Body of pancreas (tissue), 4 donors: ENCODE results near the gene JMJD7. TPM values are rescaled to one million over a fixed set of nuclear protein-coding genes. Genes with fewer than 3 reads are reported as not detected.

Experiments
- ATAC-seq: fragments of 150-250 bp; one replicate; pipeline ENCODE4 v1.9.1; 2016
- DNase-seq, 4 donors: peaks; one replicate each; pipeline ENCODE4 v3.0.0-alpha.2; 2019
- H3K27ac ChIP-seq, 4 donors: fragments of 200-600 bp; sonication (generic); 1 replicate in 3 of 4; 2 replicates in 1 of 4; pipeline versions ENCODE4 v1.5.1 to v1.6.1; 2016 to 2019; ENCODE audit warnings: mild to moderate bottlenecking in 1 of 4, mixed read lengths in 1 of 4, moderate library complexity in 1 of 4
- H3K27me3 ChIP-seq, 2 donors: fragments of 200-600 bp; sonication (generic); one replicate each; pipeline ENCODE4 v1.6.0; 2016; ENCODE audit warnings: mild to moderate bottlenecking in 1 of 2
- H3K36me3 ChIP-seq, 2 donors: fragments of 200-600 bp; sonication (generic); replicated peaks in 1 of 2; 2 replicates each; pipeline ENCODE4 v1.5.1; 2016; ENCODE audit warnings: low read depth in 2 of 2; ENCODE audit not compliant: insufficient read depth in 1 of 2
- H3K4me1 ChIP-seq: fragments of 200-600 bp; sonication (generic); one replicate; pipeline ENCODE4 v1.6.0; 2016
- H3K4me3 ChIP-seq, 2 donors: fragments of 200-600 bp; sonication (generic); 1 replicate in 1 of 2; 2 replicates in 1 of 2; pipeline ENCODE4 v1.5.1; 2016 to 2019
- H3K9me3 ChIP-seq, 3 donors: fragments of 200-600 bp; sonication (generic); 1 replicate in 2 of 3; 2 replicates in 1 of 3; pipeline ENCODE4 v1.5.1; 2016
- CTCF ChIP-seq, 7 experiments: fragments of 450-650 bp in 4 of 7; fragments of 200-600 bp in 3 of 7; sonication (generic) in 3 of 7; IDR thresholded peaks; one replicate each; pipeline ENCODE4 v1.5.1; 2016 to 2019; ENCODE audit warnings: antibody characterized with exemption in 7 of 7
- POLR2A ChIP-seq, 3 donors: fragments of 450-650 bp; IDR thresholded peaks; one replicate each; pipeline ENCODE4 v1.6.1; 2016; ENCODE audit warnings: antibody characterized with exemption in 3 of 3, mild to moderate bottlenecking in 2 of 3
- WGBS, 2 donors: methylation state at CpG; one replicate each; pipeline ENCODE4 v1.1.5; 2017; 5-methylcytosine and 5-hydroxymethylcytosine counted together
- intact Hi-C: fragments of 100-400 bp; cut with DNase I; formaldehyde crosslinking; loops from one replicate; pipeline ENCODE4 v1.15.1; 2023
- total RNA-seq, 2 donors: library from RNA; depleted of rRNA; stranded (reverse); fragments of >200 nt; gene quantifications; one replicate each; pipeline ENCODE4 v1.1.0, GENCODE V29; 2016

The JMJD7 gene
- total RNA-seq, 2 donors from 2014 or later, result 2.0 to 13.0 TPM

- no peak overlapping the region for H3K27ac ChIP-seq
- 32 to 43% methylated on average over 11 of the region's 11 CpGs for WGBS, 2 donors
- DNase-seq (peak in 1 of 4 donors; percentile 20), ATAC-seq (no peak)
- H3K9me3 ChIP-seq, result no peaks in the 10 kb centered on the region
- peaks cover 0 to 9% of the 10 kb centered on the region in 2 donors for H3K36me3 ChIP-seq
- peaks cover 10% of the 10 kb centered on the region for H3K4me1 ChIP-seq
- intact Hi-C loops, result no loop called here
- H3K27me3 ChIP-seq, result no peaks in the 10 kb centered on the region
- no peak for TF ChIP-seq CTCF (IDR thresholded peaks at IDR 0.05)
- no peak for TF ChIP-seq POLR2A (IDR thresholded peaks at IDR 0.05)
- H3K4me3 ChIP-seq, result no peak overlapping the region
Measured at GRCh38 chr15:41851167-41851523, 23.3 kb downstream of the JMJD7 start.

GRCh38 chr15:41851755-41852370 lies 24.0 kb downstream of the JMJD7 start:
- peaks cover 0 to 7% of the 10 kb centered on the region in 2 donors for H3K36me3 ChIP-seq
- H3K27ac ChIP-seq, result no peak overlapping the region
- H3K4me3 ChIP-seq, result no peak overlapping the region
- peaks cover 10% of the 10 kb centered on the region for H3K4me1 ChIP-seq
- TF ChIP-seq CTCF (IDR thresholded peaks at IDR 0.05), result no peak
- TF ChIP-seq POLR2A (IDR thresholded peaks at IDR 0.05), result no peak
- H3K9me3 ChIP-seq, result no peaks in the 10 kb centered on the region
- intact Hi-C loops, result no loop called here
- ATAC-seq (no peak), DNase-seq (no peak)
- 55 to 75% methylated on average over 6 to 8 of the region's 8 CpGs for WGBS, 2 donors
- H3K27me3 ChIP-seq, result no peaks in the 10 kb centered on the region

- no peak overlapping the region for H3K4me3 ChIP-seq
- peaks cover 10% of the 10 kb centered on the region for H3K4me1 ChIP-seq
- no peak for TF ChIP-seq CTCF (IDR thresholded peaks at IDR 0.05)
- no peak for TF ChIP-seq POLR2A (IDR thresholded peaks at IDR 0.05)
- DNase-seq (no peak), ATAC-seq (no peak)
- 78 to 90% methylated on average over 7 to 16 of the region's 17 CpGs for WGBS, 2 donors
- H3K27ac ChIP-seq, result no peak overlapping the region
- H3K36me3 ChIP-seq, result no peaks in the 10 kb centered on the region
- no peaks in the 10 kb centered on the region for H3K9me3 ChIP-seq
- H3K27me3 ChIP-seq, result no peaks in the 10 kb centered on the region
- intact Hi-C loops, result no loop called here
Measured at GRCh38 chr15:41852736-41853590, 25.1 kb downstream of the JMJD7 start.

- TF ChIP-seq CTCF (IDR thresholded peaks at IDR 0.05) (no peak), POLR2A (IDR thresholded peaks at IDR 0.05) (no peak)
Measured at GRCh38 chr15:41853831-41854230, 25.9 kb downstream of the JMJD7 start.

More at GRCh38 chr15:41853831-41854230, 25.9 kb downstream of the JMJD7 start:
- peaks cover 10% of the 10 kb centered on the region for H3K4me1 ChIP-seq
- 72 to 87% methylated on average over 3 to 10 of the region's 10 CpGs for WGBS, 2 donors
- H3K27ac ChIP-seq, result no peak overlapping the region
- intact Hi-C loops, result no loop called here
- H3K36me3 ChIP-seq, result no peaks in the 10 kb centered on the region
- H3K27me3 ChIP-seq, result no peaks in the 10 kb centered on the region
- H3K4me3 ChIP-seq, result no peak overlapping the region
- no peak for ATAC-seq
- DNase-seq, result no peak
- H3K9me3 ChIP-seq, result no peaks in the 10 kb centered on the region
